ENCODE results near the gene SUSD2. TPM values are rescaled to one million over a fixed set of nuclear protein-coding genes. Genes with fewer than 3 reads are reported as not detected.

The SUSD2 gene
- polyA plus RNA-seq, 2 donors: 0.73 to 1.4 TPM

DNA sequence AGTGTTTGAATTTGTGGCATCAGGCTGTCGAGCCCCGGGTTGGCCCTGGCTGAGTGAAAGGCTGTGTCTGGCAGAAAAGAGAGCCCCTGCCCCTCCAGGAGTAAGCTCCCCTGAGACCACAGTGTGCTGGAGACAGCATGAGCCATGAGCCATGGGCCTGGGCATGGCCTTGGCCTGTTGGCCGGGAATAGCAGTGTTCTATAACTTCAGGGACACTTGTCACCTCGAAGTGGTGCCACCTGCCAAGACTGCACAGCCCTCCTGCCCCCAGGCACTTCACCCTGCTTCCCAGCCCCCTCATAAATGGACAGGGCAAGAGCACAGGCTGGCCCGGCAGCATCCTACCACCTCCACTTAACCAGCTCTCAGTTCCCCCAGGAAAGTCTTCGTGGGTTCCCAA lies 20.7 kb upstream of the SUSD2 start:
- peaks cover 5 to 30% of the 10 kb centered on the region in 2 donors for H3K36me3 ChIP-seq (ENCODE audit: control insufficient read depth in 2 of 2, insufficient read depth in 2 of 2, low read length in 1 of 2)
- WGBS, 2 donors: 78 to 87% methylated on average over 6 of the region's 6 CpGs
- no peak overlapping the region for H3K27ac ChIP-seq (ENCODE audit: low read depth in 2 of 2, low read length in 1 of 2)
- H3K4me3 ChIP-seq (ENCODE audit: low read depth in 1 of 2, low read length in 2 of 2): no peak overlapping the region
- H3K27me3 ChIP-seq (ENCODE audit: control insufficient read depth in 1 of 2, insufficient read depth in 2 of 2, low read length in 2 of 2): no peaks in the 10 kb centered on the region
- peaks cover 0 to 14% of the 10 kb centered on the region in 2 donors for H3K4me1 ChIP-seq (ENCODE audit: control insufficient read depth in 2 of 2, insufficient read depth in 2 of 2, low read length in 1 of 2)
- no peaks in the 10 kb centered on the region for H3K9me3 ChIP-seq (ENCODE audit: control insufficient read depth in 2 of 2, insufficient read depth in 1 of 2, low read depth in 1 of 2, low read length in 1 of 2)

DNA sequence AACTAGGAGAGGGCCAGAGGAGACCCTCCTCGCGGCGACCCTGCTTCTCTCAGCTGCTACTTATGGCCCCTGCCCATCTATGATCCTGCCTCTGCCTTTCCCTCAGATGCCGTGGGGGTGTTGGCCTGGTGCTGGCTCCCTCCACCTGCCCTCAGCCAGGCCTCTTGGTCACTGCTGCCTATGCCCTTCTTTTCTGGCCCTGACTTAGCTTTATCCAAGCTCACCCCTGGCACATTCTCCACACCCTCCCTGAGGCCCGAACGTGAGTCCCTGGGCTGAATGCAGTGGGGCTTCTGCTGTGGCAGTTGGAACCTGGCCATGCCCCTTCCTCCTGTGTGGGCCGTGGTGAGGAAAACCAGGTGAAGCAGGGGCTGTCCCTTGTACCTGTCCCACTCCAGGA lies 19.8 kb upstream of the SUSD2 start:
- no peaks in the 10 kb centered on the region for H3K27me3 ChIP-seq (ENCODE audit: control insufficient read depth in 1 of 2, insufficient read depth in 2 of 2, low read length in 2 of 2)
- H3K9me3 ChIP-seq (ENCODE audit: control insufficient read depth in 2 of 2, insufficient read depth in 1 of 2, low read depth in 1 of 2, low read length in 1 of 2): no peaks in the 10 kb centered on the region
- no peak overlapping the region for H3K4me3 ChIP-seq (ENCODE audit: low read depth in 1 of 2, low read length in 2 of 2)
- WGBS, 2 donors: 86 to 88% methylated on average over 7 of the region's 7 CpGs
- H3K27ac ChIP-seq (ENCODE audit: low read depth in 2 of 2, low read length in 1 of 2): no peak overlapping the region
- H3K4me1 ChIP-seq (ENCODE audit: control insufficient read depth in 2 of 2, insufficient read depth in 2 of 2, low read length in 1 of 2): peaks cover 0 to 11% of the 10 kb centered on the region in 2 donors
- peaks cover 5 to 34% of the 10 kb centered on the region in 2 donors for H3K36me3 ChIP-seq (ENCODE audit: control insufficient read depth in 2 of 2, insufficient read depth in 2 of 2, low read length in 1 of 2)

DNA sequence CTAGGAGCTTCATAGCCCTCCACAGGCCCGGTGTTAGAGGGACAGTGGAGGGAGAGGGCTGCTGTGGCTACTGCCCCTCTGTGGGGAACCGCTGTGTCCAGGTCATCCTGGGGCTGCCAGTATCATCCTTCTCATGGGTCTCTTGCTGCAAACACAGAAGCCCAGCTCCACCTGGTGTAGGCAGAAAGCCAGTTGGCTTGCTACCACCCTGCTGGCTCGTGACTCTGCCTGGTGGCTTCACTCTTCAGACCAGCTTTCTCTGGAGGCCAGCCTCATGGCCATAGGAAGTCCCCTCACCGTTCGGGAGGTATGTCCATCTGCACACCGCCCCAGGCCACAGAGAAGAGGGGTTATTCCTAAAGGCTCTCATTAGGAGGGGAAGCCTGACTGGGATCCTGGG lies 19.4 kb upstream of the SUSD2 start:
- WGBS, 2 donors: 72 to 75% methylated on average over 6 of the region's 6 CpGs
- Histone ChIP-seq H3K4me1 (ENCODE audit: control insufficient read depth in 2 of 2, insufficient read depth in 2 of 2, low read length in 1 of 2) (peaks cover 0 to 9% of the 10 kb centered on the region in 2 donors), H3K36me3 (ENCODE audit: control insufficient read depth in 2 of 2, insufficient read depth in 2 of 2, low read length in 1 of 2) (peaks cover 6 to 38% of the 10 kb centered on the region in 2 donors)

DNA sequence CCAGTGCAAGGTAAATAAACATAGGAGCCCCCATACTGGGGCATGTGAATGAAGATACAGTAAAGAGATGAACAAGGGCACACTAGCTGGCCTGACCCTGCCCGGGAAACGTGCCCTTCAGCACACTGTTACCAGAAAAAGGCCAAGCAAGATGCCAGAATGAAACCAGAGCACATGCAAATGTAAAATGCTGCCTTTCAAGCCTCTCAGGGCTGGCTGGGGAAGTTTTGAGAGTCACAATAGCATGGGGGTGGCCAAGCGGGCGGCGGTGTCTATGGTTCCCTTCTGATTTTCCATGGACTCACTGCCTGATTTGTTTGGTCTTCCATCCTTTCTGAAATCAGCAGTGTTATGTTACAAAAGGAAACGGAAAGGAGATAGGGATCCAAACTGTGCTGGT lies 18.9 kb upstream of the SUSD2 start:
- WGBS, 2 donors: 80 to 82% methylated on average over 6 of the region's 6 CpGs
- Histone ChIP-seq H3K27me3 (ENCODE audit: control insufficient read depth in 1 of 2, insufficient read depth in 2 of 2, low read length in 2 of 2) (no peaks in the 10 kb centered on the region), H3K4me1 (ENCODE audit: control insufficient read depth in 2 of 2, insufficient read depth in 2 of 2, low read length in 1 of 2) (peaks cover 0 to 5% of the 10 kb centered on the region in 2 donors), H3K27ac (ENCODE audit: low read depth in 2 of 2, low read length in 1 of 2) (no peak overlapping the region), H3K36me3 (ENCODE audit: control insufficient read depth in 2 of 2, insufficient read depth in 2 of 2, low read length in 1 of 2) (peaks cover 9 to 43% of the 10 kb centered on the region in 2 donors), H3K9me3 (ENCODE audit: control insufficient read depth in 2 of 2, insufficient read depth in 1 of 2, low read depth in 1 of 2, low read length in 1 of 2) (no peaks in the 10 kb centered on the region), H3K4me3 (ENCODE audit: low read depth in 1 of 2, low read length in 2 of 2) (no peak overlapping the region)

More for the DNA sequence above, 19.4 kb upstream of the SUSD2 start:
- Histone ChIP-seq H3K27ac (ENCODE audit: low read depth in 2 of 2, low read length in 1 of 2) (no peak overlapping the region), H3K27me3 (ENCODE audit: control insufficient read depth in 1 of 2, insufficient read depth in 2 of 2, low read length in 2 of 2) (no peaks in the 10 kb centered on the region), H3K9me3 (ENCODE audit: control insufficient read depth in 2 of 2, insufficient read depth in 1 of 2, low read depth in 1 of 2, low read length in 1 of 2) (no peaks in the 10 kb centered on the region), H3K4me3 (ENCODE audit: low read depth in 1 of 2, low read length in 2 of 2) (no peak overlapping the region)

DNA sequence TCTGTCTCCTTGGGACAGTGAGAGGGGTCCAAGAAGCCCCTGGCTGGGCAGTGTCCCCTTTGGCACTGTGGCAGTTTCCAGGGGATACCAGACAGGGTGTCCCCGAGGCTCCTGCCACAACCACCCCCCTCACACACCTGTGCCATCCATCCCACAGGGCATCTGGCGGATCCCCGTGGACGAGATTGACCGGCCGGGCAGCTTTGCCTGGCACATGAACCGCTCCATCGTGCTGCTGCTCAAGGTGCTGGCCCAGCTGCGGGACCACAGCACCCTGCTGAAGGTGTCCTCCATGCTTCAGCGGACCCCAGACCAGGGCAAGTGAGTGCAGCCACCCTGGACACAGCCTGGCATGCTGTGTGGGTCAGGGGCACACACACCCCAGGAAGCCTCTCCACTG lies 17.0 kb upstream of the SUSD2 start:
- Histone ChIP-seq H3K27me3 (ENCODE audit: control insufficient read depth in 1 of 2, insufficient read depth in 2 of 2, low read length in 2 of 2) (no peaks in the 10 kb centered on the region), H3K27ac (ENCODE audit: low read depth in 2 of 2, low read length in 1 of 2) (no peak overlapping the region), H3K9me3 (ENCODE audit: control insufficient read depth in 2 of 2, insufficient read depth in 1 of 2, low read depth in 1 of 2, low read length in 1 of 2) (no peaks in the 10 kb centered on the region), H3K4me3 (ENCODE audit: low read depth in 1 of 2, low read length in 2 of 2) (no peak overlapping the region), H3K36me3 (ENCODE audit: control insufficient read depth in 2 of 2, insufficient read depth in 2 of 2, low read length in 1 of 2) (peaks cover 9 to 53% of the 10 kb centered on the region in 2 donors), H3K4me1 (ENCODE audit: control insufficient read depth in 2 of 2, insufficient read depth in 2 of 2, low read length in 1 of 2) (peaks cover 0 to 3% of the 10 kb centered on the region in 2 donors)
- WGBS, 2 donors: 75 to 83% methylated on average over 10 of the region's 10 CpGs

GRCh38 chr22:24164940-24165339 lies 16.3 kb upstream of the SUSD2 start:
- Histone ChIP-seq H3K27ac (ENCODE audit: low read depth in 2 of 2, low read length in 1 of 2) (no peak overlapping the region), H3K9me3 (ENCODE audit: control insufficient read depth in 2 of 2, insufficient read depth in 1 of 2, low read depth in 1 of 2, low read length in 1 of 2) (no peaks in the 10 kb centered on the region), H3K36me3 (ENCODE audit: control insufficient read depth in 2 of 2, insufficient read depth in 2 of 2, low read length in 1 of 2) (peaks cover 9 to 53% of the 10 kb centered on the region in 2 donors), H3K4me3 (ENCODE audit: low read depth in 1 of 2, low read length in 2 of 2) (no peak overlapping the region), H3K27me3 (ENCODE audit: control insufficient read depth in 1 of 2, insufficient read depth in 2 of 2, low read length in 2 of 2) (no peaks in the 10 kb centered on the region), H3K4me1 (ENCODE audit: control insufficient read depth in 2 of 2, insufficient read depth in 2 of 2, low read length in 1 of 2) (no peaks in the 10 kb centered on the region)
- 89 to 90% methylated on average over 6 of the region's 6 CpGs for WGBS, 2 donors

- no peaks in the 10 kb centered on the region for H3K9me3 ChIP-seq (ENCODE audit: control insufficient read depth in 2 of 2, insufficient read depth in 1 of 2, low read depth in 1 of 2, low read length in 1 of 2)
- no peak overlapping the region for H3K27ac ChIP-seq (ENCODE audit: low read depth in 2 of 2, low read length in 1 of 2)
- H3K4me3 ChIP-seq (ENCODE audit: low read depth in 1 of 2, low read length in 2 of 2): no peak overlapping the region
- H3K4me1 ChIP-seq (ENCODE audit: control insufficient read depth in 2 of 2, insufficient read depth in 2 of 2, low read length in 1 of 2): no peaks in the 10 kb centered on the region
- 53 to 74% methylated on average over 5 of the region's 5 CpGs for WGBS, 2 donors
- H3K27me3 ChIP-seq (ENCODE audit: control insufficient read depth in 1 of 2, insufficient read depth in 2 of 2, low read length in 2 of 2): no peaks in the 10 kb centered on the region
- H3K36me3 ChIP-seq (ENCODE audit: control insufficient read depth in 2 of 2, insufficient read depth in 2 of 2, low read length in 1 of 2): peaks cover 9 to 53% of the 10 kb centered on the region in 2 donors
Observed at GRCh38 chr22:24165673-24166072, 15.6 kb upstream of the SUSD2 start.

- Histone ChIP-seq H3K4me3 (ENCODE audit: low read depth in 1 of 2, low read length in 2 of 2) (no peak overlapping the region), H3K27ac (ENCODE audit: low read depth in 2 of 2, low read length in 1 of 2) (no peak overlapping the region), H3K9me3 (ENCODE audit: control insufficient read depth in 2 of 2, insufficient read depth in 1 of 2, low read depth in 1 of 2, low read length in 1 of 2) (no peaks in the 10 kb centered on the region), H3K27me3 (ENCODE audit: control insufficient read depth in 1 of 2, insufficient read depth in 2 of 2, low read length in 2 of 2) (no peaks in the 10 kb centered on the region), H3K4me1 (ENCODE audit: control insufficient read depth in 2 of 2, insufficient read depth in 2 of 2, low read length in 1 of 2) (no peaks in the 10 kb centered on the region), H3K36me3 (ENCODE audit: control insufficient read depth in 2 of 2, insufficient read depth in 2 of 2, low read length in 1 of 2) (peaks cover 11 to 54% of the 10 kb centered on the region in 2 donors)
- WGBS, 2 donors: 92 to 95% methylated on average over 19 to 20 of the region's 20 CpGs
Observed at GRCh38 chr22:24166811-24167210, 14.5 kb upstream of the SUSD2 start.

- Histone ChIP-seq H3K9me3 (ENCODE audit: control insufficient read depth in 2 of 2, insufficient read depth in 1 of 2, low read depth in 1 of 2, low read length in 1 of 2) (no peaks in the 10 kb centered on the region), H3K4me3 (ENCODE audit: low read depth in 1 of 2, low read length in 2 of 2) (no peak overlapping the region), H3K36me3 (ENCODE audit: control insufficient read depth in 2 of 2, insufficient read depth in 2 of 2, low read length in 1 of 2) (peaks cover 16 to 61% of the 10 kb centered on the region in 2 donors), H3K27me3 (ENCODE audit: control insufficient read depth in 1 of 2, insufficient read depth in 2 of 2, low read length in 2 of 2) (no peaks in the 10 kb centered on the region), H3K27ac (ENCODE audit: low read depth in 2 of 2, low read length in 1 of 2) (no peak overlapping the region), H3K4me1 (ENCODE audit: control insufficient read depth in 2 of 2, insufficient read depth in 2 of 2, low read length in 1 of 2) (no peaks in the 10 kb centered on the region)
- WGBS, 2 donors: 81 to 87% methylated on average over 12 of the region's 12 CpGs
Observed at GRCh38 chr22:24169439-24170058, 11.7 kb upstream of the SUSD2 start.

GRCh38 chr22:24170188-24170587 lies 11.1 kb upstream of the SUSD2 start:
- 83 to 85% methylated on average over 12 of the region's 12 CpGs for WGBS, 2 donors
- H3K27ac ChIP-seq (ENCODE audit: low read depth in 2 of 2, low read length in 1 of 2): no peak overlapping the region
- H3K4me1 ChIP-seq (ENCODE audit: control insufficient read depth in 2 of 2, insufficient read depth in 2 of 2, low read length in 1 of 2): no peaks in the 10 kb centered on the region
- no peaks in the 10 kb centered on the region for H3K27me3 ChIP-seq (ENCODE audit: control insufficient read depth in 1 of 2, insufficient read depth in 2 of 2, low read length in 2 of 2)
- no peaks in the 10 kb centered on the region for H3K9me3 ChIP-seq (ENCODE audit: control insufficient read depth in 2 of 2, insufficient read depth in 1 of 2, low read depth in 1 of 2, low read length in 1 of 2)
- H3K36me3 ChIP-seq (ENCODE audit: control insufficient read depth in 2 of 2, insufficient read depth in 2 of 2, low read length in 1 of 2): peaks cover 16 to 59% of the 10 kb centered on the region in 2 donors
- H3K4me3 ChIP-seq (ENCODE audit: low read depth in 1 of 2, low read length in 2 of 2): no peak overlapping the region
